ENCODE measurements around the gene RBM8A.
A peak's percentile ranks its signal among the peaks of the same experiment; 100 is the strongest.

The RBM8A gene

GRCh38 chr1:145962157-145963102 lies 35.1 kb upstream of the RBM8A start:
- Histone ChIP-seq H3K36me3 (ENCODE audit: control insufficient read depth, insufficient read depth, low read length) (no peaks in the 10 kb centered on the region), H3K4me1 (ENCODE audit: control insufficient read depth, insufficient read depth, low read length) (peaks cover 30% of the 10 kb centered on the region), H3K27ac (ENCODE audit: low read depth, low read length) (no peak overlapping the region), H3K4me3 (ENCODE audit: low read depth, low read length) (peak overlapping the region; percentile 83), H3K27me3 (ENCODE audit: control insufficient read depth, insufficient read depth, low read length) (peaks cover 59% of the 10 kb centered on the region), H3K9ac (ENCODE audit: low read length) (peak overlapping the region; percentile 25), H3K9me3 (ENCODE audit: control insufficient read depth, insufficient read depth, low read depth, low read length) (0 out of 2 replicates have a peak, but pooled peaks cover 2% of the 10 kb centered on the region)

- H3K27ac ChIP-seq (ENCODE audit: low read depth, low read length), result no peak overlapping the region
- peaks cover 30% of the 10 kb centered on the region for H3K4me1 ChIP-seq (ENCODE audit: control insufficient read depth, insufficient read depth, low read length)
- H3K36me3 ChIP-seq (ENCODE audit: control insufficient read depth, insufficient read depth, low read length), result no peaks in the 10 kb centered on the region
- peaks cover 68% of the 10 kb centered on the region for H3K27me3 ChIP-seq (ENCODE audit: control insufficient read depth, insufficient read depth, low read length)
- no peaks in the 10 kb centered on the region for H3K9me3 ChIP-seq (ENCODE audit: control insufficient read depth, insufficient read depth, low read depth, low read length)
- peak overlapping the region; percentile 83 for H3K4me3 ChIP-seq (ENCODE audit: low read depth, low read length)
- peak overlapping the region; percentile 30 for H3K9ac ChIP-seq (ENCODE audit: low read length)
Observed at GRCh38 chr1:145961425-145962156, 34.3 kb upstream of the RBM8A start.

DNA sequence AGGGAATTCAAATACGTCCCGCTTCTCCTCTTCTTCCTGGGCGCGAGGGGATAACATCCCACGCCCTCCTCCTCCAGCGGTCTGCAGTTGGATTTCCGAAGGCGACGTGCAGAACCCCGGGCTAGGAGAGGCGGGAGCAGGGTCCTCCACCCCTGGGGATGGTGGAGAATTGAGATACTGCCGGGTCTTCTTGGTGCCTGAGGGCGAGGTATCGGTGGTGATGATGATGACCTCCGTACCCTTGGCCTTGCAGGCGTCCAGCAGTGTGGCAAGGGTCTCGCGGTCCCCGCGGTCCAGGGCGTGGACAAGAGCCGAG lies 33.8 kb upstream of the RBM8A start:
- H3K4me3 ChIP-seq (ENCODE audit: low read depth, low read length), result peak overlapping the region; percentile 83
- no peaks in the 10 kb centered on the region for H3K9me3 ChIP-seq (ENCODE audit: control insufficient read depth, insufficient read depth, low read depth, low read length)
- H3K9ac ChIP-seq (ENCODE audit: low read length), result peak overlapping the region; percentile 30
- no peak overlapping the region for H3K27ac ChIP-seq (ENCODE audit: low read depth, low read length)
- H3K4me1 ChIP-seq (ENCODE audit: control insufficient read depth, insufficient read depth, low read length), result peaks cover 30% of the 10 kb centered on the region
- no peaks in the 10 kb centered on the region for H3K36me3 ChIP-seq (ENCODE audit: control insufficient read depth, insufficient read depth, low read length)
- H3K27me3 ChIP-seq (ENCODE audit: control insufficient read depth, insufficient read depth, low read length), result peaks cover 73% of the 10 kb centered on the region

DNA sequence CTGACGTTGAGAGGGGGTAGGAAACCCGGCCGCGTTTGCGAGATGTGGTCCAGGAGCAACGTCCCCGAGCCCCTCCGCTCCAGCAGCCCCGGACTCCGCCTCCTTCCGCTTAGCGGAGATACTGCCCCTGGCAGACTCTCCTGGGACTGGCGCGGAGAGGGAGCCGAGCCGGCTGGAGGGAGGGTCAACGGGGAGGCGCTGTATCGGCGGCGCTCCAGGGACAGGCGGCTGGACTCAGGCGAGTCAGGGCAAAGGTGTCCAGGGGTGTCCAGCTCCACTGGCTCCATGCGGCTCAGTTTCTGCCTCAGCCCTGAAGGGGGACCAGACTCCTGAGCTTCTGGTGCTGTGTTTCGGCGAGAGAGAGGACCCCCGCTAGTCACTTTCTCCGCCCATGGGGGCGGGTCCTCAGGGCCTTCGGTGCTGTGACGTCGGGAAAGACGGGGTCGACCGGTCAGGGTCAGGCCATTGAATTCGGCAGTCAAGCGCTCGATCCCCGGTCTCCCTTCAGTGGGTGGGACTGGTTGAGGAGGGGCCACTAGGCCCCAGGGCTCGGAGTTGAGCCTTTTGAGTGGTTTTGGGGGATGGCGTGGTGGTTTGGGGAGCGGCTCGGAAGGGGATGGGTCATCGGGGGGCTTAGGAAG lies 33.3 kb upstream of the RBM8A start:
- H3K27ac ChIP-seq (ENCODE audit: low read depth, low read length), result no peak overlapping the region
- H3K4me3 ChIP-seq (ENCODE audit: low read depth, low read length), result peak overlapping the region; percentile 83
- peaks cover 30% of the 10 kb centered on the region for H3K4me1 ChIP-seq (ENCODE audit: control insufficient read depth, insufficient read depth, low read length)
- H3K36me3 ChIP-seq (ENCODE audit: control insufficient read depth, insufficient read depth, low read length), result no peaks in the 10 kb centered on the region
- peaks cover 78% of the 10 kb centered on the region for H3K27me3 ChIP-seq (ENCODE audit: control insufficient read depth, insufficient read depth, low read length)
- peak overlapping the region; percentile 30 for H3K9ac ChIP-seq (ENCODE audit: low read length)
- no peaks in the 10 kb centered on the region for H3K9me3 ChIP-seq (ENCODE audit: control insufficient read depth, insufficient read depth, low read depth, low read length)

GRCh38 chr1:145959957-145960467 lies 32.7 kb upstream of the RBM8A start:
- H3K27me3 ChIP-seq (ENCODE audit: control insufficient read depth, insufficient read depth, low read length), result peaks cover 83% of the 10 kb centered on the region
- H3K27ac ChIP-seq (ENCODE audit: low read depth, low read length), result no peak overlapping the region
- H3K4me3 ChIP-seq (ENCODE audit: low read depth, low read length), result peak overlapping the region; percentile 83
- no peaks in the 10 kb centered on the region for H3K36me3 ChIP-seq (ENCODE audit: control insufficient read depth, insufficient read depth, low read length)
- H3K9me3 ChIP-seq (ENCODE audit: control insufficient read depth, insufficient read depth, low read depth, low read length), result no peaks in the 10 kb centered on the region
- H3K9ac ChIP-seq (ENCODE audit: low read length), result no peak overlapping the region
- peaks cover 30% of the 10 kb centered on the region for H3K4me1 ChIP-seq (ENCODE audit: control insufficient read depth, insufficient read depth, low read length)

DNA sequence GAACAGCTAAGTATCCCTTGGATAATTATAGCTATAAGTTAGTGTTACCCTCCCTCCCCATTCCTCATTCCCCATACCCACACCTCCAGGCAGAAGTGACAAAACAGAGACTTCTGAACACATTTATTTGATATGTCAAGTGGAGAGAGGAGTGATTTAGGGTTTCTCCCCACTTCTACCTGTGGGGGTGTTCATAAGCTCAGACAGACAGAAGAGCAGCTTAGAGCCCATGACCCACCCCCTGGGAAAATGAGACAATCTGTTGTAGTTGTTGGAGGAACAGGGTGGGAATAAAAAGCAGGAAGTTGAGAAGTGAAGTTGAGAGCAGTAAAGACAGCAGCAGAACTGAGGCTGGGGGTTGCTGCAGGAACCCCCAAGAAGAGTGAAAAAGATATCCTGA lies 32.0 kb upstream of the RBM8A start:
- Histone ChIP-seq H3K4me3 (ENCODE audit: low read depth, low read length) (peak overlapping the region; percentile 83; the same call in 1 of the 2 replicates), H3K9ac (ENCODE audit: low read length) (no peak overlapping the region), H3K9me3 (ENCODE audit: control insufficient read depth, insufficient read depth, low read depth, low read length) (no peaks in the 10 kb centered on the region), H3K36me3 (ENCODE audit: control insufficient read depth, insufficient read depth, low read length) (no peaks in the 10 kb centered on the region), H3K27ac (ENCODE audit: low read depth, low read length) (no peak overlapping the region), H3K27me3 (ENCODE audit: control insufficient read depth, insufficient read depth, low read length) (peaks cover 84% of the 10 kb centered on the region), H3K4me1 (ENCODE audit: control insufficient read depth, insufficient read depth, low read length) (peaks cover 30% of the 10 kb centered on the region)

GRCh38 chr1:145958734-145959133 lies 31.4 kb upstream of the RBM8A start:
- Histone ChIP-seq H3K36me3 (ENCODE audit: control insufficient read depth, insufficient read depth, low read length) (no peaks in the 10 kb centered on the region), H3K9me3 (ENCODE audit: control insufficient read depth, insufficient read depth, low read depth, low read length) (no peaks in the 10 kb centered on the region), H3K4me3 (ENCODE audit: low read depth, low read length) (no peak overlapping the region), H3K9ac (ENCODE audit: low read length) (no peak overlapping the region), H3K4me1 (ENCODE audit: control insufficient read depth, insufficient read depth, low read length) (peaks cover 26% of the 10 kb centered on the region), H3K27ac (ENCODE audit: low read depth, low read length) (no peak overlapping the region), H3K27me3 (ENCODE audit: control insufficient read depth, insufficient read depth, low read length) (peaks cover 81% of the 10 kb centered on the region)

DNA sequence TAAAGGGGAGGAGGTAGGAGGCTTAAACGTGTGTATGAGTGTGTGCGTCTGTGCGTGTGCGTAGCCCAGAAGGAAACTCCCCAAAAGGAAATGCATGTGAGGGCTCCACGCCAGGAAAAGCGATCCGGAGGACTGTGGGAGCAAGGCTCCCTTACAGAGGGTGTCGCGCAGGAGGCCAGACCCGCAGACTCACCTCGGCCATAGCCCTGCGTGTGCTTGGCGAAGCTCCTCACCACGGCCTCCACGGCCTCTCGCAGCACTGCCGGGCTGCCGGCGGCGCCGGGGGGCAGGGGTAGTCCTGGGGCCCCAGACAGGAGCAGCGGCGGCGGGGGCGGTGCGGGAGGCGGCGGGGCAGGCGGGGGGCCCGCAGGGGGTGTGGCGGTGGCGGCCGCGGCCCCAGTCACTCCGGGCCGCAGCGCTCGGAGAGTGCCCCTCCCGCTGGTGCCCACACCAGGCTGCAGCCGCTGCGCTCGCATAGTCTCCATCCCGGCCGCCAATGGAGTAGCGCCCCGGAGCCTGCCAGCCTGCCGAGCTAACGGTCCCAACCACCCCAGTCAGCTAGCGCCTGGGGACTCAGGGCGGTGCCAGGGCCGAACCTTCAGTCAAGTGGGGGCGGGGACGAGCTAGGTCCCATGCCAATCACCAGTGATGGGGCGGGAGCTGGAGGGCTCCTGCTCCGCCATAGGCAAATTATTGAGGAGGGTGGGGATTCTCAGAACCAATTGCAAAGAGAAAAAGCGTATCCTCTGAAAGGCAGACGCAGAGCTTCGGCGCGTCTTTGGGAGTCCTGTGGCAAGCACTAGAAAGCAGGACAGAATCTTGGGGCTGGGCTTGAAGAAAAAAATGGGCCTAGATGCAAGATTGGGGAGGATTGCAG lies 30.4 kb upstream of the RBM8A start, which contains the start of gene LIX1L:
Gene LIX1L (minus strand): TSS at position 575 of the 877 bp plus-strand sequence. CDS start 90 bp downstream, at position 485.
- H3K9ac ChIP-seq (ENCODE audit: low read length), result peak within 1 kb of the TSS; percentile 55
- H3K27ac ChIP-seq (ENCODE audit: low read depth, low read length), result no peak within 1 kb of the TSS

GRCh38 chr1:145956781-145957442 lies 29.6 kb upstream of the RBM8A start:
- peaks cover 12% of the 10 kb centered on the region; the same call in 1 of the 2 replicates for H3K4me1 ChIP-seq (ENCODE audit: control insufficient read depth, insufficient read depth, low read length)
- peaks cover 63% of the 10 kb centered on the region for H3K27me3 ChIP-seq (ENCODE audit: control insufficient read depth, insufficient read depth, low read length)
- no peaks in the 10 kb centered on the region for H3K36me3 ChIP-seq (ENCODE audit: control insufficient read depth, insufficient read depth, low read length)
- peak overlapping the region; percentile 66 for H3K4me3 ChIP-seq (ENCODE audit: low read depth, low read length)
- no peaks in the 10 kb centered on the region for H3K9me3 ChIP-seq (ENCODE audit: control insufficient read depth, insufficient read depth, low read depth, low read length)
- H3K9ac ChIP-seq (ENCODE audit: low read length), result peak overlapping the region; percentile 55
- no peak overlapping the region for H3K27ac ChIP-seq (ENCODE audit: low read depth, low read length)

More for the DNA sequence above, 30.4 kb upstream of the RBM8A start, which contains the start of gene LIX1L:
- Histone ChIP-seq H3K27me3 (ENCODE audit: control insufficient read depth, insufficient read depth, low read length) (peaks cover 70% of the 10 kb centered on the region), H3K36me3 (ENCODE audit: control insufficient read depth, insufficient read depth, low read length) (no peaks in the 10 kb centered on the region), H3K9me3 (ENCODE audit: control insufficient read depth, insufficient read depth, low read depth, low read length) (no peaks in the 10 kb centered on the region), H3K4me3 (ENCODE audit: low read depth, low read length) (peak within 1 kb of the TSS; percentile 66), H3K4me1 (ENCODE audit: control insufficient read depth, insufficient read depth, low read length) (peaks cover 15% of the 10 kb centered on the region)
